Thoracic aorta (tissue), 2 donors: Measurements from ENCODE around the gene ELFN1. TPM values are rescaled to one million over a fixed set of nuclear protein-coding genes. Genes with fewer than 3 reads are reported as not detected.

Source experiments
- ATAC-seq: fragments of 150-250 bp; one replicate; pipeline ENCODE4 v1.8.0; 2017; ENCODE audit warnings: low read depth; ENCODE audit not compliant: insufficient number of reproducible peaks, low FRiP score
- DNase-seq: peaks from one replicate; pipeline ENCODE4 v3.0.0-alpha.2; 2020; ENCODE audit warnings: low spot score
- H3K27ac ChIP-seq, 2 donors: fragments of 200-600 bp; sonication (generic); 1 replicate in 1 of 2; 2 replicates in 1 of 2; pipeline ENCODE4 v1.5.1; 2016; ENCODE audit warnings: mild to moderate bottlenecking in 2 of 2, moderate library complexity in 2 of 2
- H3K27me3 ChIP-seq: fragments of 200-600 bp; sonication (generic); replicated peaks from 2 replicates; pipeline ENCODE4 v1.6.0; 2016; ENCODE audit warnings: mild to moderate bottlenecking; ENCODE audit not compliant: insufficient read depth
- H3K36me3 ChIP-seq: fragments of 200-600 bp; sonication (generic); one replicate; pipeline ENCODE4 v1.5.1; 2016
- H3K4me1 ChIP-seq, 2 donors: fragments of 200-600 bp; sonication (generic); 1 replicate in 1 of 2; 2 replicates in 1 of 2; pipeline versions ENCODE4 v1.5.1 to v1.6.0; 2016; ENCODE audit warnings: low read depth in 2 of 2, mild to moderate bottlenecking in 1 of 2; ENCODE audit not compliant: control insufficient read depth in 1 of 2
- H3K4me3 ChIP-seq: fragments of 200-600 bp; sonication (generic); 2 replicates; pipeline ENCODE4 v1.5.1; 2016; ENCODE audit warnings: mild to moderate bottlenecking
- H3K9me3 ChIP-seq: fragments of 200-600 bp; sonication (generic); 2 replicates; pipeline ENCODE4 v1.5.1; 2016
- total RNA-seq, 2 donors: library from RNA; depleted of rRNA; stranded (reverse); fragments of >200 nt; gene quantifications; one replicate each; pipeline versions ENCODE4 v1.1.0 to v1.2.3, GENCODE V29; 2016
- TF ChIP-seq, protein P1 (sequence below): fragments of 200-600 bp; sonication (generic); IDR thresholded peaks from one replicate; pipeline ENCODE4 v1.5.1; 2019; ENCODE audit warnings: antibody characterized with exemption

ELFN1 gene
- total RNA-seq, 2 donors from 2014 or later = 0.81 to 0.85 TPM

DNA sequence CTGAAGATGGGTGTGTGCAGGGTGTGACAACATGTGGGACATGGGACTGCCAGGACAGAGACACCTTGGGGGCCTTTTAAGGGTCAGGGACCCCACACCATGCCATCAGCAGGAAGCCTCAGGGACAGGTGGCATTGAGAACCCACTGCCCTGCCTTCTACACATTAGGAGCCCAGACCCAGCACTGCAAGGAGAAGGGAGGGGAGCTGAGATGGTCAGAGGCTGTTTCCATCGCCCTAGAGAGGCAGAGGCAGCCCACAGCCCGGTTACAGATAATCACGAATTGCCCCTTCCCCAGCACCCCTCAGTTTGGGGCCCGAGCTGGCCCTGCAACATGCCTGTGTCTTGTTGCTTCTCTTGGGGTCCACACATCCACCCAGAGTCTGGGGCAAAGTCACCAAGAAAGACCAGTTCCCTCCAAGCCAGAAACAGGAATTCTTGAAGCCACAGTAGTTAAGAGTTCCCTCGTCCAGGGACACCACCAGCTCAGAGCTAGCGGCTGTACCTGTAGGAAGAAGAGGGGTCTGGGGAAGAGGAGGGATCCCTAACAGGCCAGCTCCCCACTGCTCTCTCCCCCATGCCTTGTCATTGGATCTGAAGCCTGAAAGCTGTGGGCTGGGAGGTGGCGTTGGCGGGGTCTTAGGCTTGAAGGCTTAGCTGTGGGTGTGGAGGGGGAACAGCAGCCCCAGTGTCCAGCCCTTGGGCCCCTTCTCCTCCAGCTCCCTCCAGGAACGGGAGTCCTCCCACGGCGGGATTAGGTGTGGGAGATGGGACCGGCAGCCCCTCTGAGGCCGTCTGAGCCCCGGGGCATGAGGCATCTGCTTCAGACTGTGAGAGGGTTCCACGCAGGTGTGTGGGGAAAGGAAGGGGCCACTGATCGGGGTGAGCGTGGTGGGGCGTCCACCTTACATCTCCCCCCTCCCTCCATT, 44.8 kb upstream of the ELFN1 start:
- Histone ChIP-seq H3K27me3 (no peaks in the 10 kb centered on the region), H3K9me3 (no peaks in the 10 kb centered on the region), H3K27ac (no peak overlapping the region), H3K4me1 (no peaks in the 10 kb centered on the region), H3K4me3 (no peak overlapping the region), H3K36me3 (no peaks in the 10 kb centered on the region)
- ATAC-seq (no peak), DNase-seq (no peak)
- TF ChIP-seq, protein P1, sequence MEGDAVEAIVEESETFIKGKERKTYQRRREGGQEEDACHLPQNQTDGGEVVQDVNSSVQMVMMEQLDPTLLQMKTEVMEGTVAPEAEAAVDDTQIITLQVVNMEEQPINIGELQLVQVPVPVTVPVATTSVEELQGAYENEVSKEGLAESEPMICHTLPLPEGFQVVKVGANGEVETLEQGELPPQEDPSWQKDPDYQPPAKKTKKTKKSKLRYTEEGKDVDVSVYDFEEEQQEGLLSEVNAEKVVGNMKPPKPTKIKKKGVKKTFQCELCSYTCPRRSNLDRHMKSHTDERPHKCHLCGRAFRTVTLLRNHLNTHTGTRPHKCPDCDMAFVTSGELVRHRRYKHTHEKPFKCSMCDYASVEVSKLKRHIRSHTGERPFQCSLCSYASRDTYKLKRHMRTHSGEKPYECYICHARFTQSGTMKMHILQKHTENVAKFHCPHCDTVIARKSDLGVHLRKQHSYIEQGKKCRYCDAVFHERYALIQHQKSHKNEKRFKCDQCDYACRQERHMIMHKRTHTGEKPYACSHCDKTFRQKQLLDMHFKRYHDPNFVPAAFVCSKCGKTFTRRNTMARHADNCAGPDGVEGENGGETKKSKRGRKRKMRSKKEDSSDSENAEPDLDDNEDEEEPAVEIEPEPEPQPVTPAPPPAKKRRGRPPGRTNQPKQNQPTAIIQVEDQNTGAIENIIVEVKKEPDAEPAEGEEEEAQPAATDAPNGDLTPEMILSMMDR = no peak

DNA sequence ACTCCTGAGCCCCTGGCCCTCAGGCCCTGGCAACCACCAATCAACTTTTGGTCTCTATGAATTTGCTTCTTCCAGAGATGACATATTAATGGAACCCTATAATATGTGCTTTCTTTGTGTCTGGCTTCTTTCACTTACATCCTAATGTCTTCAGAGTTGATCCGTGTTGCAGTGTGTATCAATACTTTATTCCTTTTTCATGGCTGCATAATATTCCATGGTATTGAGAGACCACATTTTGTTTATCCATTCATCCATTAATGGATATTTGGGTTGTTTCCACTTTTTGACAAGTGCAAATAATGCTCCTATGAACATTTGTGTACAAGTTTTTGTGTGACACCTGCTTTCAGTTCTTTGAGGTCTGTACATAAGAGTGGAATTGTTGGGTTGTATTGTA, 43.3 kb upstream of the ELFN1 start:
- H3K4me1 ChIP-seq = no peaks in the 10 kb centered on the region
- H3K9me3 ChIP-seq = no peaks in the 10 kb centered on the region
- DNase-seq = no peak
- no peak overlapping the region for H3K27ac ChIP-seq
- ATAC-seq = no peak
- TF ChIP-seq, protein P1 = no peak
- H3K4me3 ChIP-seq = no peak overlapping the region
- no peaks in the 10 kb centered on the region for H3K36me3 ChIP-seq
- no peaks in the 10 kb centered on the region for H3K27me3 ChIP-seq

DNA sequence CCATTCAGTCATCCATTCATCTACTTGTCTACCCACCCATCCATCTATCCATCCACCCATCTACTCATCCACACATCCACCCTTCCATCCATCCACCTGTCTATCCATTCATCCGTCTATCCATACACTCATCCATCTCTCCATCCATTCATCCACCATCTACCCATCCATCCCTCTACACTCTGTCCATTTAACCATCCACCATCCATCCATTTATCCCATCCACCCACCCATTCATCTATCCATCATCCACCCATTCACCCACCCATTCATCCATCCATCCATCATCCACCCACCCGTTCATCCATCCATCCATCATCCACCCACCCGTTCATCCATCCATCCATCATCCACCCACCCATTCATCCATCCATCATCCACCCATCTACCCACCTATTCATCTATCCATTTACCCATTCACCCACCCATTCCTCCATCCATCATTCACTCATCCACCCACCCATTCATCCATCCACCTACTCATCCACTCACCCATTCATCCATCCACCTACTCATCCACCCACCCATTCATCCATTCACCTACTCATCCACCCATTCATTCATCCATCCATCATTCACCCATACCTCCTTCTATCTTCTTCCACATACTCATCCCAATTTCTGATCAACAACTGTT, 39.3 kb upstream of the ELFN1 start:
- H3K27me3 ChIP-seq = no peaks in the 10 kb centered on the region
- ATAC-seq = no peak

DNA sequence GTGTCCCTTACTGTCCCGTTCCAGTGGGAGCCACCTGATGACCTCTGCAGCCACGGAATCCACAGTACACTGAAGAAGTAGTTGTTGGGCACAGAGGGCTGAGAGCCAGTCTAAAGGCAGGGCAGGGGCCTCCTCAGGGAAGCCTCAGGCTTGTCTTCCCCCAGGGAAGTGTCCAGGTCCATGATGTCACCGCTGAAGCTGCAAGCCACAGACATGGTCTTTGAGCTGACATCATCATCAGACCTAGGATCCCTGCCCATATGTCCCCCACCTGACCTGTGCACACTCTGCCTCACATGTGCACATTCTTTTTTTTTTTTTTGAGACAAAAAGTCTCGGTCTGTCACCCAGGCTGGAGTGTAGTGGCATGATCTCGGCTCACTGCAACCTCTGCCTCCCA, 38.4 kb upstream of the ELFN1 start:
- no peaks in the 10 kb centered on the region for H3K27me3 ChIP-seq
- H3K36me3 ChIP-seq = no peaks in the 10 kb centered on the region
- DNase-seq (no peak), ATAC-seq (no peak)
- no peak overlapping the region for H3K27ac ChIP-seq
- TF ChIP-seq, protein P1 = no peak
- H3K9me3 ChIP-seq = peaks cover 10% of the 10 kb centered on the region
- no peaks in the 10 kb centered on the region for H3K4me1 ChIP-seq
- no peak overlapping the region for H3K4me3 ChIP-seq

More for the DNA sequence above, 39.3 kb upstream of the ELFN1 start:
- H3K4me1 ChIP-seq = no peaks in the 10 kb centered on the region
- H3K9me3 ChIP-seq = peaks cover 9% of the 10 kb centered on the region
- TF ChIP-seq, protein P1 = no peak
- H3K4me3 ChIP-seq = no peak overlapping the region
- no peak overlapping the region for H3K27ac ChIP-seq
- DNase-seq = no peak
- H3K36me3 ChIP-seq = no peaks in the 10 kb centered on the region

DNA sequence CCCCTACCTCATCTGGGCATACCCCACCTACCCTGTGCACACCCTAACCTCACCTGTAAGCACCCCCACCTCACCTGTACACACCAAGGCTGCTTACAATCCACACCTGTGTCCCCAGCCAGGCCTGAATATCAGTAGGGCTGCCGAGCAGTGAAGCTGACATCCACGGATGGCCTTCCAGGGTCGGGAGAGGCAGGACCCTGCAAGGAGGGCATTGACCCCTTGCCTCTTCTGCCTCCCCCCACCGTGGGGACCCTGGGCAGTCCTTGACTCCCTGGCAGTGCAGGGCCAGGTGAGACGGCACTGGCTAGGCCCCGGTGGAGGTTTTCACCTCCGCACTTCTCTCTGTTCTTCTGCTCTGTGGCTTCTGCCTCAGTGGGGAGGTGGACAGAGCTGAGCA, 37.6 kb upstream of the ELFN1 start:
- Histone ChIP-seq H3K9me3 (peaks cover 17% of the 10 kb centered on the region), H3K27me3 (no peaks in the 10 kb centered on the region), H3K36me3 (no peaks in the 10 kb centered on the region), H3K27ac (no peak overlapping the region), H3K4me1 (no peaks in the 10 kb centered on the region), H3K4me3 (no peak overlapping the region)
- DNase-seq (no peak), ATAC-seq (no peak)
- TF ChIP-seq, protein P1 = no peak
